GM13977 (cell line): Measurements from ENCODE around the gene MGAT5B.

Experiments used
- DNase-seq: peaks from one replicate; pipeline ENCODE4 v3.0.0; 2012; ENCODE audit warnings: low spot score
- CTCF ChIP-seq: IDR thresholded peaks from 2 replicates; pipeline ENCODE4 v1.5.1; 2012; ENCODE audit warnings: mild to moderate bottlenecking, control low read depth; ENCODE audit not compliant: insufficient read depth; ENCODE audit errors: extremely low read depth, missing control alignments
- in situ Hi-C: fragments of 300-500 bp; cut with MboI; formaldehyde crosslinking; loops from one replicate; pipeline ENCODE4 v1.12.0; 2022; ENCODE audit warnings: low sequenced_read_pairs, low pct_unique_long_range_greater_than_20kb, mixed read lengths, inconsistent platforms; ENCODE audit not compliant: unreplicated experiment

MGAT5B gene

DNA sequence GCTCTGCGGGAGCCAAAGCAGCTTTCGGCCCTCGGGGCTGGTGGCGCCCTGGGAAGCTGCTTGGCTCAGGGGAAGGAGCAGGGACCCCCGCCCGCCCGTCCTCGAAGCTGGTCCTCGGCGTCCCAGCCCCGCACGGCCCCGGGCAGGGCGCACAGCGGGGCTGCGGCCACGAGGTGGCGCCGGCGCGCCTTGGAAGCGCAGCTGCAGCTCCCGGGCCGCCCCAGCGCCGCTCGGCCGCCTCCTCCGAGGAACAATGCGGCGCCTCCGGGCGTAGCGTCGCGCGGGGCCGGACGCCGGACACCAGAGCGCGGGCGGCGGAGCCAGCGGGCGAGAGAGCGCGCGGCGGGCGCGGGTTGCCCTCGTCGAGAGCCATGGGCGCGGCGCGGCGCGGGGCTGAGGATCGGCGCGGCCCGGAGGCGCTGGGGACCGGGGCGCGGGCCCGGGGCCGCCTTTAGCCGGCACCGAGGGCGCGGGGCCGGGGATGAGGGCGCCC lies at the start of gene MGAT5B:
Gene MGAT5B, plus strand, starts transcription at position 229 of the 493 bp plus-strand sequence. CDS start 626 bp downstream, outside the sequence.
- TF ChIP-seq CTCF = peak; percentile 100
- in situ Hi-C loops = loop anchor here (10.0 kb wide), 1 partner anchor 187 kb away; no protein-coding TSS in a partner anchor
- DNase-seq = peak; percentile 97

DNA sequence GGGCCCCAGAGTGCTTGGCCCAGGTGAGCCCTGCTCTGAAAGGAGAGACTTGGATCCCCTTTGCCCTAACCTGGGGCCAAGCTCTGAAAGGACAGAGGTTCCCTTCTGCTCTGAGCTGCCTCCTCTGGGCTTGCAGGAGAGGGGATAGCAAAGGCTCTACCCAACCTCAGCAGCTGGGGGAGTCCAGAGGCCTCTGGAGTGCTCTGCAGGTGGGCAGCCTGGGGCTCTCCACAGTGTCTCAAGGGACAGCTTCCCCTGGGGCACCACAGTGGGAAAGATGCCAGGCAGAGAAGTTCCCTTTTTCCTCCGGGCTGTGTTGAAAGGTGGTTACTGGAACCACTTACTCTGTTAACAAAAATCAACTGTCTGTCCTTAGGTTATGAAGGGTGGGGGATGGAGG lies 48.2 kb upstream of the MGAT5B start:
- no peak for DNase-seq
- in situ Hi-C loops = no loop called here
- no peak for TF ChIP-seq CTCF

GRCh38 chr17:76820561-76820960 lies 47.6 kb upstream of the MGAT5B start:
- in situ Hi-C loops = no loop called here
- no peak for TF ChIP-seq CTCF
- DNase-seq = no peak

DNA sequence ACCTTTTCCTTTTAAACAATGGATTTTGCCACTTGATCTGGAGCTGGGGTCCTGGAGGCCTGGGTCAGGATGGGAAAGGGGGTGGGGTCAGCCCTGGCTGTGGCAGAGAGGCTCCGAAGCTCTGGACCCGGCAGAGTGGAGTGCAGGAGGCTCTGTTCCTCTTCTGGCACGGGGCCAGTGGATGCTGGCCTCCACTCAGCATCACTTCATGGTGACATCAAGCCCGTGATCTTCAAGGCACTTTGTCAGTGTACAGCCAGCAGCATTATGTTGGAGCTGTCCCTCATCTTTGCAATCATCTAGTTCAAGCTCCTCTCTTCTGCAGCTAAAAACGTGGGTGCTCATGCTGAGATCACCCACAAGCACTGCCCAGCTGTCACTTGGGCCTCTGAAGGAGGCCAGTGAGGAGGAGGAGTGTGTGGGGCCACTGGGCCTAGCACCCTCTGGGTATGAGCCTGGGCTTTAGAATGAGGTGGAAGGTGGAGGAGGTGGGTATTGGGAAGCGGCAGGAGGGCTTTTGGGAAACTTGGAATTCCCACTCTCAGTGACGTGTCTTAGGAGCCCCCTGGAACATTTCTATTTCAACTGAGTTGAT lies 45.9 kb upstream of the MGAT5B start:
- DNase-seq = no peak
- TF ChIP-seq CTCF = no peak
- in situ Hi-C loops = no loop called here

DNA sequence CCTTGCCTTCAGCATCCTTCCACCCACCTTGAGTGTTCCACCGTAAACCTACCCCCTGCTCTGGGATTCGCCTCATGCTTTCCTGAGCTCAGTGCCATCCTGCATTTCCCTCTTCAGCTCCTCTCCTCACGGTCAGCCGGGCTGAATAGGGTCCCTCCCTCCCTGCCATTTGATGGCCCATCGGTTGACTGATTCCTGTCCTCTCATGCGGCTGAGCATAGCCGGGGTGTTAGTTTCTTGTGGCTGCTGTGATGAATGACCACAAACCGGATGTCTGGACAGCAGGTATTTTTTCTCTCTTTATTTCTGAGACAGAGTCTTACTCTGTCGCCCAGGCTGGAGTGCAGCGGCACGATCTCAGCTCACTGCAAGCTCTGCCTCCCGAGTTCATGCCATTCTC lies 44.1 kb upstream of the MGAT5B start:
- in situ Hi-C loops = no loop called here
- TF ChIP-seq CTCF = no peak
- peak; percentile 61 for DNase-seq

DNA sequence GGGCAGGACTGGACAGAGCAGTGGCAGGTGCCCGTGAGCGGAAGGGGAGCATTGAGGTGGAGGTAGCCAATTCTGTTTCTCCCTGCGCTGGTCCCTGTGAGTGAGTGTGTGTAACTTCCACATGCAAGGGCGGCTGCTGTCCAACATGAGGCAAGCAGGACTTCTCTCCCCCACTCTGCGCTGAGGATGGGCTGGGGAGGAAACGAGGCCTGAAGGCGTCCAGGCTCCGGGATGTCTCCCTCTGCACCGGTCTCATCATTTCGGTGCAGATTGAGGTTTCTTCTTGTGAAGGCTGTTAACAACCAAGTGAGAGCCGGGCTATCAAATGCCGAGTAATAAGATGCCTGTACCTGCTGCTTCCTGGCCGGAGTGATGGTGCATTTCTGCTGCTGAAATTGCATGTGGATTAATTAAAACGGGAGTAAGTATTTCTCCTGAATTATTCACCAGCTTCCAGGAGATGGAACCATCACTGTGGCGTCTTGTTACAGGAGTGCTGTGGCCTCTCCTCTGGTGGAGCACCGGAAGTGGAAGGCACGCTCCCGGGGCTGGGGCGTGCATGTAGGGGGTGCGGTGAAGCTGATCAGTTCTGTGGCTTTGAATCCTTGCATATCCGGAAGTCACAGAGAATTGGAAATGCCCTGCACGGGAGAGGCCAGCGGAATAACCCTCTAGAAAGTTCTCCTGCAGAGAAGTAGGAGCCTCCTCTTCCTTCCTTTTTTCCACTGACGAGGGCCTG lies 41.7 kb upstream of the MGAT5B start:
- no peak for DNase-seq
- in situ Hi-C loops = no loop called here
- TF ChIP-seq CTCF = no peak
